PFSK-1 (cell line): ENCODE results near the gene CCDC194.

Source experiments
- FOXP2 ChIP-seq: optimal IDR thresholded peaks from 2 replicates; pipeline ENCODE3; 2011; ENCODE audit warnings: borderline replicate concordance, control low read depth, inconsistent platforms; ENCODE audit not compliant: insufficient read depth; ENCODE audit errors: extremely low read length, extremely low read depth
- POLR2AphosphoS5 ChIP-seq: IDR thresholded peaks from 2 replicates; pipeline ENCODE4 v1.6.1; 2012; ENCODE audit warnings: low read depth, mild to moderate bottlenecking, control low read depth, low read length, moderate library complexity
- REST ChIP-seq, 2 experiments: IDR thresholded peaks; 2 replicates each; pipeline versions ENCODE4 v1.6.1 to v1.8.0; 2011 to 2012; ENCODE audit warnings: low read depth in 2 of 2, low read length in 2 of 2, control low read depth in 1 of 2, inconsistent platforms in 1 of 2, mild to moderate bottlenecking in 1 of 2, moderate library complexity in 1 of 2; ENCODE audit not compliant: insufficient read depth in 1 of 2
- SIN3A ChIP-seq: IDR thresholded peaks from 2 replicates; pipeline ENCODE4 v1.6.1; 2012; ENCODE audit warnings: mild to moderate bottlenecking, low read length, moderate library complexity, borderline replicate concordance; ENCODE audit not compliant: insufficient read depth
- TAF1 ChIP-seq: IDR thresholded peaks from 2 replicates; pipeline ENCODE4 v1.6.1; 2012; ENCODE audit warnings: low read length, control low read depth, borderline replicate concordance; ENCODE audit not compliant: insufficient read depth

The CCDC194 gene

GRCh38 chr19:17346109-17346671 is 47.8 kb downstream of the CCDC194 start:
- no peak for TF ChIP-seq TAF1
- TF ChIP-seq POLR2AphosphoS5, result no peak
- no peak for TF ChIP-seq SIN3A
- peak; percentile 35 for TF ChIP-seq FOXP2
- no peak for TF ChIP-seq REST (IDR thresholded peaks at IDR 0.05; ENCODE audit: insufficient read depth in 1 of 2, low read depth in 2 of 2, low read length in 2 of 2)

GRCh38 chr19:17341845-17342244 is 52.2 kb downstream of the CCDC194 start:
- no peak for TF ChIP-seq POLR2AphosphoS5
- TF ChIP-seq SIN3A, result no peak
- TF ChIP-seq FOXP2, result no peak
- no peak for TF ChIP-seq REST (IDR thresholded peaks at IDR 0.05; ENCODE audit: insufficient read depth in 1 of 2, low read depth in 2 of 2, low read length in 2 of 2)
- TF ChIP-seq TAF1, result no peak

- TF ChIP-seq FOXP2, result no peak
- no peak for TF ChIP-seq TAF1
- no peak for TF ChIP-seq SIN3A
Measured at GRCh38 chr19:17341386-17341785, 52.6 kb downstream of the CCDC194 start.

- peak; percentile 16 for TF ChIP-seq FOXP2
- no peak for TF ChIP-seq SIN3A
Measured at GRCh38 chr19:17340871-17341357, 53.1 kb downstream of the CCDC194 start.
